GM19397 (cell line): Measurements from ENCODE around the gene KERA.

Source experiments
- ATAC-seq: cut with Tn5 transposase; IDR thresholded peaks from one replicate; pipeline ENCODE4 v1.9.1; 2021; ENCODE audit warnings: mild to moderate bottlenecking, moderate library complexity; ENCODE audit not compliant: unreplicated experiment

KERA gene

DNA sequence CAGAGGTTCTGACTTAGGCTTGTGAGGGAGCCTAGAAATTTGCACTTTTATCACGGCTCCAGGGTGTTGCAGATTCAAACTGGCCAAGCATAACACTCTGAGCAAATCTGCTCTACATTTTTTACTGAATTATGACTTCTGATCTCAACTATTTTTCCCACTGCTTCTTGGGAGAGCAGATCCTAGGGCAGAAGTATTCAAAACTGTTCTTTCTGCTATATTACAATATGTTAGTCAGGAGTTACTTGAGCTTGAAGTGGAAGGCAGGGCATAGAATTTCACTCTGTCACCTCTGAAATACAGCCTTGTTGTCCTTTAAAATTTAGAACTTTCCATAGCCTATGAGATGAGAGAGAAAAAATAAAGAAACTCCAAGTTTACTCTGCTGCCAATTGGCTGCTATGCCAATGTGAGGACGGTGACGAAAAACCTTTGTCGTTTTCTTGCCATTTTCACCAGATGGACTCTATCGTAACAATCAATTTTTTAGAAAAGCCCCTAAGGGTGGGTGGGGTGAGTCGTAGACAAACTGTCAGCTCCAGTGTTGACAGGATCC, 16.4 kb upstream of the KERA start:
- ATAC-seq, result no peak

DNA sequence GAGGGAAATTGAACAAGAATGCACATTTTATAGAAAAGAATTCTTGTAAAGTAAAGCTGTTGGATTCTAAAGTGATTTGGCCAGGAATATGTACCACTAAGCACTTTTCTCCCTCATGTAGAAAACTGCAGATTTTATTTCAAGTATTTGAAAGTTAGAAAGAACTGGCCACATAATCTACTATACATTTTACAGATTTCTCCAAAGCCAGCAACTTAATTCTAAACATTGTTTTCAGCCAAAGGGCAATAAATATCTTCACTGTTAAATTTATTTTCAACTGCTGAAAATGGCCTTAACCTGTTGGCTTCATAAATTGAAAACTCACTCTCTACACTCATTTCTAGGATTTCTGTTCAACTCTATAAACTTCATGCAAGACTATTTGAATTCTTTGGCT, 15.6 kb upstream of the KERA start:
- no peak for ATAC-seq

DNA sequence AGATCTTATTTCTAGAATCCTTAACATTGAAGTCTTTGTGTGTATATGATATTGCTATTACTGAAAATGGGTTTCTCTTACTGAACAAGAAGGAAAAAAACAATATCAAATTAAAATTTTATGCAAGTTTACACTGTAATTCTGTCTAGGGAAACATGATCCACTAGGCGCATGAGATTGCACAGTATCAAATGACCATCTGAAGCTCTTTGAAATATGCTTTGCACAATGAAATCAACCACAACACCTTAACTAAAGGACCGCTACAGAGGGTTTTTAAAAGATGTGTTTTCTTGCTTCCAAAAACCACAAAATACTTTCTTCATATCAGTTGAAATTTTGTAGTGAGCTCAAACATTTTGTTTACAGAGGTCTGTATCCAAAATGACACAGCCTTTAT, 15.1 kb upstream of the KERA start:
- ATAC-seq, result no peak

DNA sequence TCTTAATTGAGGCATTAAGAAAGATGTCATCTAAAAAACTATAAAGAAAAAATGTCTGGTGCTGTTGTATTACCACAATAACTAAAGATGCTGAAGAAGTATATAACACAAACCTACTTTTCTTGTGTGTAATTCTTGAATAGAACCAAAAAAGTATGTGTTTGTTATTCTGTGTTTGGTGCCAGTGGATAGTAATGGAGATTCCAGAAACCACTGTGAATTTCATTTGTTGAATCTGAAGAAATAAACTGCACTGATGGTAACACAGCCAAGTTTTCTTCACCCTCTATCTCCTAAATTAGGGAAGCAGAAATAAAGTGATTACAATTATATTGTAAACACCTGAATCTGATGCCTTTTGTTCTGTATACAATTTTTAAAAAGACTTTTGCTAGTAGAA, 13.1 kb upstream of the KERA start:
- ATAC-seq, result no peak

DNA sequence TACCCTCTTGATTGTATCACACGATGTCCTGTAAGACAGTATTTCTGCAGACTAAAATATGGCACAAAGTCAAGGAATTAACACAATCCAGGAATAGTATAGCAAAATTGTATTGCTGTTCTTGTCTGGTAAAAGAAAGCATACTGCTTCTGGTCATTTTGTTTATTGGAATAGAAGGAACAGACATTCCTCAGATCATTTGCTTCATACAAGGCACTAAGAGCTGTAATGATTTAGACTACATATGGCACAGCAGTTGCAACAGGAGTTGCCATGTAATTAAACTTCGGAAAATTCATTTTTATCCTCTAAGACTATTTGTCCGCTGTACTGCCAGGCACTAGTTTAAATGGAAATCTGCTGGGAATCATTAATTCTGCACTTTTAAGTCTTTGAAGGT, 7.6 kb upstream of the KERA start:
- no peak for ATAC-seq

DNA sequence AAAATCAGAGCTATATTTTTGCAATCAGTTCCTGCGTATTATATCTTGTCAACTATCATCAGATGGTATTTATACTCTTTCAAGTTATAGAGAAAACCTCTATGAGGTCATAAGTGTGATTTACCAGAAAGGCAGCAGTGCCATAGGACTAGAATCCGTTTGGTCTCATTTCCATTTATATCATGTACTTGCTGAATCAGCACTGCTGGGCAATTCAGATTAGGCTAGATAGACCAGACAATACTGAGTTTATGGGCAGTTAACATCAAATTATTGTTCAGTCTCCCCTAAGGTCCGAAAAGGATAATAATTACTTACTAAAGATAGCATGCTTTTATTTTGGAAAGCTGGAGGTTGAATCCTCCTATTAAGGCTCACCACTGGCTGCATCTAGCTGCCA, 6.8 kb upstream of the KERA start:
- no peak for ATAC-seq

DNA sequence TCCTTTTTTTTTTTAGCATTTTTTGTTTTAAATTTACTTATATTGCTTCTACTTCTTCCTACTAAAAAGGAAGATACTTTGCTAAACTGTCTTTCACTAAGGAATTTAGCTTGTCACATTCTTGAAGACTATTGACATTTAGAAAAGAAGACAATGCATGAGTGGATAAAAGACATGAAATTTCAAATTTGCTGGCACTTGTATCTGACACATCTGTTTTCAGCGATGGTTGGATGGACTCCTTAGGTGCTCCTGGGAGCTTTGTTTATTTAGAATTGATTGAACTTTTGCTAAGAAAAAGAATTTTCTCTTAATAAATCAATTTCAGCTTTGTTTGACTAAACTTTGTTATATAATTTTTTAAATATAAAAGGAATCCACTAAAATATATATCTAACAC, 3.3 kb upstream of the KERA start:
- ATAC-seq, result no peak

DNA sequence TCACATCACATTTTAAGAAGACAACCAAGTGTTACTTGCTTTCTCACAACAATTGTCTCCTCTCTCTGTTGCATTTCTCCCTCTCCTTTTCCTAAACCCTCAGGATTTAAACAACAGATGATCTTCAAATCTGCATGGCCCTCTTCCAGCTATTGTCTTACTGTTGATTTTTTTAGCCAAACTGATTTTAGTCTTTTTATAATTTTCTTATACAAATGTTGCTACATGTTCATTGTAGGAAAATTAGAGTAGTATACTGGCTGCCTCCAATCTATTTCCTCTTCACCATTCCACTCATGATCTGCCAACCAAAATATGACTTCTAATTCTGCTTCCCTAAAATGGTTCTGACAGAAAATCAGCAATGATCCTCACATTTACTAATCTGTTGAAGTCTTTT, 1.4 kb upstream of the KERA start:
- ATAC-seq, result no peak

DNA sequence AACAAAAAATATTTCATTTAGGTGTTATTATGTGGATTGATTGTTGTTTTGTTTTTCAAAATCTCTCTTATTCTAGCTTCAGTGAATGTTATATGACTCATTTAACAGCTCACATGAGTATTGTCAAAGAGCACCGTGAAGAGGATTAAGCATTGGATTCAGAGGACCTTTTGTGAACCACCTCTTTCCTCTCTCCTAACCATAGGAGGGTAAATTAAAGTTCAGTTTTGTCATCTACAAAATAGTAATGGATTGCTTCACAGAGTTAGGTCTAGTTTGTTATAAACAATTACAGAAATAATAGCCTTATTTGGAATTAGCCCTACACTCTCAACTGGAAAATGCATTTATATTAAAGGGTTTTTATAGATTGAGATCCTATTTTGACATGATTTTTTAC, 962 bp upstream of the KERA start:
- ATAC-seq, result no peak

DNA sequence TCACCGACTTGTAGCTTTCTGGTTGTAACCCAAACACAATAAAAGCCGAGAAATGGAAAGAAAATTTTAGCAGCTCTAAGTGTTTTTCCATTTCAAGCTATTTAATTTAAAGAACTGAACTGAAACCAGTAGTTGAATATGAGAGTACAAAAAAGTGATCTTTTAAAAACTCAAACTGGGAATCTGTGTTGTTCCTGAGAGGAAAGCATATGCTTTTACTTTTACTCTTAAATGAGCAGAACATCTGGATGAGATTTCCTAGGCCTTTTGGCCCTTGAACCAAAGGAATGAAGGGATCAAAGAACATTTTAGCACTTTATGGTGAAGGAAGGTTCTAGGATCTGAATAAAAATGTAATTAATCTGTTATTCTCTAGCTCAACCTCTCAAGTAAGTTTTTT, 1.3 kb downstream of the KERA start:
- no peak for ATAC-seq

DNA sequence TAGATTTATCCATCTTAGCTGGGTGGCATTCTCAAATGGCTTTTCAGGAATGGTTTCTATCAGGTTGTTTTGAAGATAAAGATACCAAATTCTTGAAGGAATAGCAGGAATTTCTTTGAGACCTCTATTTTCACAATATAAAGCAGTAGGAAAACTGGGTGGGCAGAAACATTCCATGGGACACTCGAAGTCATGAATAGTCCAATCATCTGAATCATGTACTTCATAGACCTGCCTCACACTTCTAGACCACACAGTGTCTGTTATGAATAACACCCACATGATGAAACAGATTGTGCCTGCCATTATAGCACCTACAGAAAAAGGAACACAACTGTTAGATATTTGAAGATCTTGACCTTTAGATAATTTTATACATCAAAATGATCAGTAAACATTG, 1.8 kb downstream of the KERA start:
- no peak for ATAC-seq

DNA sequence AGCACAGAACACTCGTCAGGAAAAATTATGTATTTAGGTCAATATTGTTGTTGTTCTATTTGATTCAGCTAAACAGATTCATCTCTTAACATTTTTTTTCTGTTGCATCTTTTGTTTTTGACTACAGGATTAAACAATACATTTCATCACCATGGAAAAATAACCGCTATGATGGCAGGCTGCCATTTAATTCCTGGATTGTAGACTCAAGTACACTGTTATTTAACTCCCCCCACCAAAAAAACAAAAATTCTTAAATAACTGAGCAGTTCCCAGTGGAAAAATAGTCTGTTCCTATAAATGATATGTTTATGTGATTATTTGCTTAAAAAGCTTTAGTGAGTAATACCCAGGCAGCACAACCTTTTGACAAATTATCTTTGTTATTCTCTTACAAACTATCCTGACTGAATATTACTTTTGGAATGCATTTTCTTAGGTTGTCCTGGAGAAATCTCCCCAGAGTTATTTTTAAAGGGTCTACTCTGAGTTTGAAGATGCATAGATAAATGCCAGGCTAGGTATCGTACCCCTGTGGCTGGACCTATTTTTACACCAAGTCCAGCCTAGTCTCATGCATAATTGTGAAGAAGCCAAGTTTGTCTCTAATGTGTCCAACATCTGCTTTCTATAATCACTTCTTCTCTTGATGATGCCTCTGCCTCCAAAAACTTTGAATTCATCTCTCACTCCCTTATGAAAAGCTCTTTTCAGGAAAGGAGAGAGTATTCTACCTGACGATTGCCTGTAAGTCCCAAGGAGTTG, 3.7 kb downstream of the KERA start:
- ATAC-seq, result no peak

DNA sequence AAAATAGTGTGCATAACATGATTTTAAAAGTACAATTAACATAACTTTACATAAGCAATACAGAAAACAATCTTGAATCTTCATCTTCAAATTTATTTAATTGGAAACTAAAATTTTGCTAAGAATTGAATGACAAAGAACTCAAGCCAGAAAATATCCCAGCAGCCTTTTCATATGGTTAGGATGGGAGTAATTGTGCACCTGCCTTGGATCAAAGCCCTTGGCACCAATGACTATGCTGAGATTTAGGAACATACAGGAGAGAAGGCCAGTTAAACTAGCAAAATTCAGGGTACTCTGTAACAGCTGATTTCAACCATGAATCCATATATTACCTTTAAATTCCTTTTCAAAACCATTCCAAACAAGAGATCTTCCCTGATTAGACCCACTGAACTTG, 5.8 kb downstream of the KERA start:
- no peak for ATAC-seq

DNA sequence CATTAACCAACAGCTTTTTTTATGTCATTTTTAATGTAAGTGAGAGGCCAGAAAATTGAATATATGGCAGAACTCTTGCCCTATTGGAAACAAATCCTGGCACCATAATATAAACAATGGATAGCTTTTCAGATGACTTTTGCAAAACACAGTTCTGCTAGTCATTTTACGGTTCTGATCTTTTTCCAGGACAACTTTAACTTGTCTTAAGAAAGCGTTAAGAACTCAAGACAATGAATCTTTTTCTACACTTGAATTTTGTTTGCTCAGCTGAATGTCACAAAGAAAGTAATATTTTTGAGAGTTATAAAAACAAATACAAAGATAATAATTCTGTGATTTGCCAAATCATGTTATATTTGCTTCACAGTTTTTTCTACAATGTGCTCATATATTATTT, 13.2 kb downstream of the KERA start:
- ATAC-seq, result no peak

DNA sequence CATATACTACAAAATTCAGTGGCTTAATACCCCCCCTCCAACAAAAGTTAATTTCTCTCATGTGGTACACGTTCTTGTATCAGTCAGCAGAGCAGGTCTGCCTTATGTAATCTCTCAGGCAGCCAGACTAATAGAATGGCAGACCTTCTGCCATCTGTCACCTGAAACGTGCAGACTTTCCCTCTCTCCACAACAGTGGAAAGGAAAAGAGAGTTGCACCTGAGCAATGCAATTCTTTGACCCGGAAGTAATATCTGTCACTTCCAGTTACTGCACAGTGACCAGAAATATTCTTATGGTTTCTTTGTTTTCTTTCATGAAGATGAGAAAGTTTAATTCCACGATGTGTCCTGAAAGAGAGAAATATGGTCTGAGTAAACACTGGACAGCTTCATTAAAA, 14.4 kb downstream of the KERA start:
- ATAC-seq, result no peak

DNA sequence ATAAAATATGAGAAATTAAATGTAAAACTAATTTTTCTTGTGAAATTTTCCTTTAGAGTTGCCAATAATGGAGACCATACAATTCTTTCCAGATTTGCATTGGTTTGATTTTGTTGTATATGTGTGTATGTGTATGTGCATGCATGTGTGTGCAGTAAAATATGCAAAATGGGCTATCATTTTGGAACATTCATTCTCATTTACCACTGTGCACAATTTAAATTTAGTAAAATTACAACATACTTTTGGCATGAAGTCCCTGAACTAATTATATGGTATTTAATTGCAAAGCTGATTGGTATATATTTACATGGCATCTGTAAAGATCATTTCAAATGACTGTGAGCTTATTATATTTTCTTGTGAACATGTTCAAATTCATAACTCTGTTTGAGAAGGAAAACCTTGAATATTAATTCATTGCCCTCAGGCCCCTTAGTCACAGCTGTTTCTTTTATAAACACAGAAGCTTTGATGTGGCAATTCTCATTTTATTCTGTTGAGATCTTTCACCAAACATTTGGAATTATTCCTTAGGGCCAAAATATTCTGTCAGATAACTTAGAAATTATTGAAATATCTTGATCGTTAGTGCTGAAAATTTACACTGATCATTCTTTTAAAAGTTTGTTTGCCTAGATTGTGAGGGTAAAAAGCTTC, 17.6 kb downstream of the KERA start:
- no peak for ATAC-seq

DNA sequence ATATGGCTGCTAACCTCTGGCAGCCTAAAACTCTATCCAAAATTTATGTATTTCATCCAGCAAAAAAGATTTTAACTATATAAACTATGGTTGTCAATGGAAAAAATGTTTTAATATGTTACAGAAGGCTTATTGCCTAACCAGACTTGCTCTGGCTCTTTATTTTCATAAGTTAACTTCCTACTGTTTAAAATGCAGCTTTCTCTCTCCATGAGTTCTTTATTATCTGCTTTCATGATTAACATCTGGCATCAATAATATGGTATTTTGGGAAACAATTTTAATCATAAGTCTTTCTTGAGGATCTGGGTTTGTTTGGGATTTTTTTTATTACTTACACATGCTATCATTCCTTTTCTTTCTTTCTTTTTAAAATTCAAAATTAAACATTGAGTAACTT, 20.5 kb downstream of the KERA start:
- no peak for ATAC-seq

DNA sequence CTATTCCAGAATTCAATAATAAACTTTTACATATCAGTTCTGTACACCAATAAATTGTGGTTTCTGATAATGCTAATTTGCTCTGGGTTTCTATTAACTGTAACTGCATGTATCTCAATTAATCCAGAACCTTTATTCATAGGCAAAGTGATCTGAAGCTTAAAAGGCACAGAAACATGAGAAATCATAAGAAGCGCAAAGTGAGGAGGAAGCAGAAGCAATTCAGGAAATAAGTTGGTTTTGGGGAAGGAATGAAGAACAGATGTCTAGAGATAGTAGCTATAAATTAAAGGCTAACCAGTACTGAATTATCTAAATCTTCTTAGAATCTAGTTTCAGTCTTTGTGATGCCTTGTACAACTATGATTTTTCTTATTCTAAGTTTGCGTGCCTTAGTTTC, 24.6 kb downstream of the KERA start:
- ATAC-seq, result no peak

DNA sequence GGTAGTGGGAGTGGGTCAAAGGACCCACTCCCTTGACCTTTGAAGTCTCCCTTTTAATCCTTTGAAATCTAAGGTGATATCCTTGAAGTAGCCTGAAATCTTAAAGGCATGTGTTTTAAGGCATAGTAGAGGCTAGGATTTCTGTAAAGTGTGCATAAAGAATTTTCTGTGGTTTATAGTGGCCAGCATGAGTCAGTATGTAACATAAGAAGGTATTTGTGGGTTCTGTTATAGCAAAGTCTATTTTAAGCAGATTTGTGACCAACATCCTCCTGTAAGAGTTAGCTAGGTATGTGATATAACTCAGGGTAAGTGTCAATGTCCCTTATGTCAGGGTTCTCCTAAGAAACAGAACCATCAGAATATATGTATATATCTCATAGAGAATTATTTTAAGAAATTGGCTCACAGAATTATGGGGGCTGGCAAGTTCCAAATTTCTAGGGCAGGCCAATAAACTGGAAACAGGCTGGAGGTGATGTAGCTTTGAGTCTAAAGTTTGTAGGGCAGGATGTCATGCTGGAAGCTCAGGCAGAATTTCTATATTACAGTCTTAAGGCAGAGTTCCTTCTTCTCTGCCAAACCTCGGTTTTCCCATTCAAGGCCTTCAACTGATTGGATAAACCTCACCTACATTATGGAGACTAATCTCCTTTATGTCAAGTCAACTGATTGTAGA, 34.4 kb downstream of the KERA start:
- ATAC-seq, result no peak

DNA sequence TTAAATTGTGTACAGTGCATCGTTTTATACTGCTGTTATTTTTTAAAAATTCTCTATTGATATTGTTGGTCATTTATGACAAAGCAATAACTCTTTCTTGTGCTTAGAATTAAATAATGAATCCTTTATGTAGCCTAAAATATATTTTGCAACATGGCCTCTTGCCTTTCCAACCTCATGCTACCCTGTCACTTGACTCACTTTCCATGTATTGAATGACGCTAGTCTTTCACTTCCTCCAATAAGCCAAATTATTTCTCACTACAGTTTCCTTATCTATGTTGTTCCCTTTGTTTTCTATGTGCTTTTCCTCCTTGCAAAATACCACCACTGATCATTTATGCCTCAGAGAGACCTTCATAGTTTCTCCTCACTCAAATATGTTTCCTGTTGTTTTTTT, 36.7 kb downstream of the KERA start:
- no peak for ATAC-seq

DNA sequence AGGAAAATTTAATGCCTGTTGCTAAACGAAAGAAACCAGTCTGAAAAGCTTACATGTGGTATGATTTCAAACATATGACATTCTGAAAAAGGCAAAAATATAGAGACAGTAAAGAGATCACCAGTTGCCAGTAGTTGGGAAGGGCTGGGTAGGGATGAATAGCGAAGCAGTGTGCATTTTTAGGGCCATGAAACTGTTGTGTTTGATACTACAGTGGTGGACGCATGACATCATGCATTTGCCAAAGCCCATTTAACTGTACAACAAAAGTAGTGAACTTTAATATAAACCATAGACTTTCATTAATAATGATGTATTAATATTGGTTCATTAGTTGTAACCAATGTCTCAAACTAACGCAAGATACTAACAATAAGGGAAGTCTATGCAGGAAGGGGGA, 38.4 kb downstream of the KERA start:
- ATAC-seq, result no peak
